ENCODE results near the gene MRTFB. TPM values are rescaled to one million over a fixed set of nuclear protein-coding genes. Genes with fewer than 3 reads are reported as not detected.
A peak's percentile ranks its signal among the peaks of the same experiment; 100 is the strongest.

The MRTFB gene
- total and polyA plus RNA-seq, 2 of the 13 experiments (the other 11 are each of a cell fraction or from before 2014, with no cell fraction given) = 11.4 to 14.0 TPM

DNA sequence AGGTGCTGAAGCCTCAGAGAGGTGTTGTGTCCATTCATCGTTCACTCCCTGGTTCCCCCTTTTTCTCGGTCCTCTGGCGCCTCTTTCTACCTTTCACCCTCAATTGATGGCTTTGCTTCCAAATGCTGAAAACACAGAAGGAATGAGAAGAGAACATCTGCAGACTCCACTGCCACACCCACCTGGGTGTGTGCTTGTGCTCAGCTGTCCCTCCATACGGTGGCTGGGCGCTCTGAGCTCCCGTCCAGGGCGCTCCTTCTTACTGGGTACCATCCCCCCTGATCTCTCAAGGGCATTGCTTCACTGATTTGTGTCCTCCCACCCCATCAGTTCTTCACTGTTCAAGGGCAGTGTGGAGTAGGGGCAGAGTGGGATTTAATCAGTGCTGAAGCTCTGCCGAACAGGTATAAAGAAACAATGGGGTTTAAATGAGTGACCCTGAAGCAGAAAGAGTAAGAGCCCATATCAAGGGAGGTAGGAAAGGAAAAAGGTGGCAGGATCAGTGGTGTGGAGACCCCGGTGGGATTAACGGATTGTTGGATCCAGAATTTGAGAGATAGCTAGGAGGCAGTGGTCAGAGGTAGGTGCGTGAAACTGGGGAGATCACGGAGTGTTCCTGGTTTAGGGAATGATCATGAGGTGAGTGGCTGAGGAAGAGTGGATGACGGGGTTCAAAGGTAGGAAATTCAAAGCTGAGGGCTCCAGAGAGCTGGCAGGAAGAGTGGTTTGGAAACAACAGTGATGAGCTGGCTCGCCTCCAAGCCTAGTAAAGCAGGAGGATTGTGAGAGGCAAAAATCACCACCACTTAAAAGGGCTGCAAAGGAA, 40.8 kb downstream of the MRTFB start (continued):
- TF ChIP-seq, protein P1, sequence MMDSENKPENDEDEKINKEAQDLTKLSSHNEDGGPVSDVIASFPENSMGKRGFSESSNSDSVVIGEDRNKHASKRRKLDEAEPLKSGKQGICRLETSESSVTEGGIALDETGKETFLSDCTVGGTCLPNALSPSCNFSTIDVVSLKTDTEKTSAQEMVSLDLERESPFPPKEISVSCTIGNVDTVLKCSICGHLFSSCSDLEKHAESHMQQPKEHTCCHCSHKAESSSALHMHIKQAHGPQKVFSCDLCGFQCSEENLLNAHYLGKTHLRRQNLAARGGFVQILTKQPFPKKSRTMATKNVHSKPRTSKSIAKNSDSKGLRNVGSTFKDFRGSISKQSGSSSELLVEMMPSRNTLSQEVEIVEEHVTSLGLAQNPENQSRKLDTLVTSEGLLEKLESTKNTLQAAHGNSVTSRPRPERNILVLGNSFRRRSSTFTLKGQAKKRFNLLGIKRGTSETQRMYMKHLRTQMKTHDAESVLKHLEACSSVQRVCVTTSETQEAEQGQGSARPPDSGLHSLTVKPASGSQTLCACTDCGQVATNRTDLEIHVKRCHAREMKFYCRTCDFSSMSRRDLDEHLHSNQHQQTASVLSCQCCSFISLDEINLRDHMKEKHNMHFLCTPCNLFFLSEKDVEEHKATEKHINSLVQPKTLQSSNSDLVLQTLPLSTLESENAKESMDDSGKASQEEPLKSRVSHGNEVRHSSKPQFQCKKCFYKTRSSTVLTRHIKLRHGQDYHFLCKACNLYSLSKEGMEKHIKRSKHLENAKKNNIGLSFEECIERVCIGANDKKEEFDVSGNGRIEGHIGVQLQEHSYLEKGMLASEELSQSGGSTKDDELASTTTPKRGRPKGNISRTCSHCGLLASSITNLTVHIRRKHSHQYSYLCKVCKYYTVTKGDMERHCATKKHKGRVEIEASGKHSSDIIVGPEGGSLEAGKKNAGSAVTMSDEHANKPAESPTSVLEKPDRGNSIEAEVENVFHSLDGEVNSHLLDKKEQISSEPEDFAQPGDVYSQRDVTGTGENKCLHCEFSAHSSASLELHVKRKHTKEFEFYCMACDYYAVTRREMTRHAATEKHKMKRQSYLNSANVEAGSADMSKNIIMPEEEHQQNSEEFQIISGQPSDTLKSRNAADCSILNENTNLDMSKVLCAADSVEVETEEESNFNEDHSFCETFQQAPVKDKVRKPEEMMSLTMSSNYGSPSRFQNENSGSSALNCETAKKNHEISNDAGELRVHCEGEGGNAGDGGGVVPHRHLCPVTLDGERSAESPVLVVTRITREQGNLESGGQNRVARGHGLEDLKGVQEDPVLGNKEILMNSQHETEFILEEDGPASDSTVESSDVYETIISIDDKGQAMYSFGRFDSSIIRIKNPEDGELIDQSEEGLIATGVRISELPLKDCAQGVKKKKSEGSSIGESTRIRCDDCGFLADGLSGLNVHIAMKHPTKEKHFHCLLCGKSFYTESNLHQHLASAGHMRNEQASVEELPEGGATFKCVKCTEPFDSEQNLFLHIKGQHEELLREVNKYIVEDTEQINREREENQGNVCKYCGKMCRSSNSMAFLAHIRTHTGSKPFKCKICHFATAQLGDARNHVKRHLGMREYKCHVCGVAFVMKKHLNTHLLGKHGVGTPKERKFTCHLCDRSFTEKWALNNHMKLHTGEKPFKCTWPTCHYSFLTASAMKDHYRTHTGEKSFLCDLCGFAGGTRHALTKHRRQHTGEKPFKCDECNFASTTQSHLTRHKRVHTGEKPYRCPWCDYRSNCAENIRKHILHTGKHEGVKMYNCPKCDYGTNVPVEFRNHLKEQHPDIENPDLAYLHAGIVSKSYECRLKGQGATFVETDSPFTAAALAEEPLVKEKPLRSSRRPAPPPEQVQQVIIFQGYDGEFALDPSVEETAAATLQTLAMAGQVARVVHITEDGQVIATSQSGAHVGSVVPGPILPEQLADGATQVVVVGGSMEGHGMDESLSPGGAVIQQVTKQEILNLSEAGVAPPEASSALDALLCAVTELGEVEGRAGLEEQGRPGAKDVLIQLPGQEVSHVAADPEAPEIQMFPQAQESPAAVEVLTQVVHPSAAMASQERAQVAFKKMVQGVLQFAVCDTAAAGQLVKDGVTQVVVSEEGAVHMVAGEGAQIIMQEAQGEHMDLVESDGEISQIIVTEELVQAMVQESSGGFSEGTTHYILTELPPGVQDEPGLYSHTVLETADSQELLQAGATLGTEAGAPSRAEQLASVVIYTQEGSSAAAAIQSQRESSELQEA (CRISPR knock-in tag; IDR thresholded peaks at IDR 0.05; ENCODE audit: not compliant biosample characterization) = no peak
- TF ChIP-seq CREM (IDR thresholded peaks at IDR 0.05) (no peak), CREM (CRISPR knock-in tag; IDR thresholded peaks at IDR 0.05) (no peak), NCOA1 (CRISPR knock-in tag; IDR thresholded peaks at IDR 0.05) (no peak), NCOA2 (CRISPR knock-in tag; IDR thresholded peaks at IDR 0.05) (peak; percentile 21; the same call in 1 of the 2 replicates), RXRB (CRISPR knock-in tag; IDR thresholded peaks at IDR 0.05; ENCODE audit: borderline replicate concordance) (peak; percentile 55; the same call in 1 of the 2 replicates), TBX2 (CRISPR knock-in tag; IDR thresholded peaks at IDR 0.05; ENCODE audit: borderline replicate concordance) (no peak; the same call in 1 of the 2 replicates), MED13 (CRISPR knock-in tag; IDR thresholded peaks at IDR 0.05) (no peak), ZFP36L2 (CRISPR knock-in tag; IDR thresholded peaks at IDR 0.05) (no peak), ZNF235 (CRISPR knock-in tag; IDR thresholded peaks at IDR 0.05; ENCODE audit: borderline replicate concordance) (no peak), KDM5A (IDR thresholded peaks at IDR 0.05; ENCODE audit: borderline replicate concordance, low read length) (no peak), ZNF629 (CRISPR knock-in tag; conservative IDR thresholded peaks at IDR 0.05) (no peak), ZNF264 (CRISPR knock-in tag; IDR thresholded peaks at IDR 0.05) (0 out of 2 replicates have a peak, but pooled peaks have one; percentile 24), ZNF672 (CRISPR knock-in tag; IDR thresholded peaks at IDR 0.05) (no peak), FOXK1 (CRISPR knock-in tag; IDR thresholded peaks at IDR 0.05; ENCODE audit: borderline replicate concordance, low read depth) (no peak)
- TF ChIP-seq, protein P2, sequence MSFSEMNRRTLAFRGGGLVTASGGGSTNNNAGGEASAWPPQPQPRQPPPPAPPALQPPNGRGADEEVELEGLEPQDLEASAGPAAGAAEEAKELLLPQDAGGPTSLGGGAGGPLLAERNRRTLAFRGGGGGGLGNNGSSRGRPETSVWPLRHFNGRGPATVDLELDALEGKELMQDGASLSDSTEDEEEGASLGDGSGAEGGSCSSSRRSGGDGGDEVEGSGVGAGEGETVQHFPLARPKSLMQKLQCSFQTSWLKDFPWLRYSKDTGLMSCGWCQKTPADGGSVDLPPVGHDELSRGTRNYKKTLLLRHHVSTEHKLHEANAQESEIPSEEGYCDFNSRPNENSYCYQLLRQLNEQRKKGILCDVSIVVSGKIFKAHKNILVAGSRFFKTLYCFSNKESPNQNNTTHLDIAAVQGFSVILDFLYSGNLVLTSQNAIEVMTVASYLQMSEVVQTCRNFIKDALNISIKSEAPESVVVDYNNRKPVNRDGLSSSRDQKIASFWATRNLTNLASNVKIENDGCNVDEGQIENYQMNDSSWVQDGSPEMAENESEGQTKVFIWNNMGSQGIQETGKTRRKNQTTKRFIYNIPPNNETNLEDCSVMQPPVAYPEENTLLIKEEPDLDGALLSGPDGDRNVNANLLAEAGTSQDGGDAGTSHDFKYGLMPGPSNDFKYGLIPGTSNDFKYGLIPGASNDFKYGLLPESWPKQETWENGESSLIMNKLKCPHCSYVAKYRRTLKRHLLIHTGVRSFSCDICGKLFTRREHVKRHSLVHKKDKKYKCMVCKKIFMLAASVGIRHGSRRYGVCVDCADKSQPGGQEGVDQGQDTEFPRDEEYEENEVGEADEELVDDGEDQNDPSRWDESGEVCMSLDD (CRISPR knock-in tag; IDR thresholded peaks at IDR 0.05; ENCODE audit: borderline replicate concordance) = no peak
- TF ChIP-seq, protein P3, sequence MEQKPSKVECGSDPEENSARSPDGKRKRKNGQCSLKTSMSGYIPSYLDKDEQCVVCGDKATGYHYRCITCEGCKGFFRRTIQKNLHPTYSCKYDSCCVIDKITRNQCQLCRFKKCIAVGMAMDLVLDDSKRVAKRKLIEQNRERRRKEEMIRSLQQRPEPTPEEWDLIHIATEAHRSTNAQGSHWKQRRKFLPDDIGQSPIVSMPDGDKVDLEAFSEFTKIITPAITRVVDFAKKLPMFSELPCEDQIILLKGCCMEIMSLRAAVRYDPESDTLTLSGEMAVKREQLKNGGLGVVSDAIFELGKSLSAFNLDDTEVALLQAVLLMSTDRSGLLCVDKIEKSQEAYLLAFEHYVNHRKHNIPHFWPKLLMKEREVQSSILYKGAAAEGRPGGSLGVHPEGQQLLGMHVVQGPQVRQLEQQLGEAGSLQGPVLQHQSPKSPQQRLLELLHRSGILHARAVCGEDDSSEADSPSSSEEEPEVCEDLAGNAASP (CRISPR knock-in tag; IDR thresholded peaks at IDR 0.05; ENCODE audit: borderline replicate concordance) = 0 out of 2 replicates have a peak, but pooled peaks have one; percentile 22

Data from HepG2 (cell line).